Mucosa of descending colon (tissue), 3 donors: ENCODE data around the gene SULT2B1. TPM values are rescaled to one million over a fixed set of nuclear protein-coding genes. Genes with fewer than 3 reads are reported as not detected.

Experiments
- ATAC-seq: fragments of 200-7000 bp; cut with Tn5 transposase; one replicate; pipeline ENCODE4 v1.9.1; 2020; ENCODE audit warnings: mild to moderate bottlenecking, moderate library complexity
- DNase-seq, 3 donors: peaks; one replicate each; pipeline ENCODE4 v3.0.0-alpha.2; 2020
- H3K36me3 ChIP-seq: fragments of 200-600 bp; one replicate; pipeline ENCODE4 v1.8.0; 2021; ENCODE audit warnings: low read depth, mild to moderate bottlenecking
- H3K4me1 ChIP-seq: fragments of 200-600 bp; one replicate; pipeline ENCODE4 v1.8.0; 2021; ENCODE audit warnings: low read depth, mild to moderate bottlenecking
- H3K4me3 ChIP-seq: fragments of 200-600 bp; one replicate; pipeline ENCODE4 v1.8.0; 2021; ENCODE audit warnings: mild to moderate bottlenecking
- H3K9me3 ChIP-seq: fragments of 200-600 bp; one replicate; pipeline ENCODE4 v1.8.0; 2021; ENCODE audit warnings: mild to moderate bottlenecking
- intact Hi-C, 2 donors: fragments of 100-400 bp; cut with DNase I in 1 of 2; cut with micrococcal nuclease in 1 of 2; formaldehyde crosslinking; loops; one replicate each; pipeline versions ENCODE4 v1.11.0 to v1.11.1; 2022; cut with DNase I, micrococcal nuclease
- total RNA-seq, 3 donors: library from RNA; stranded (reverse); fragmentation: NEBNext Ultra II Directional in 2 of 3; extraction: Animal tissue kit (Norgen Biotek cat#: 25700) in 2 of 3; gene quantifications; one replicate each; pipeline versions ENCODE4 v1.2.1 to v1.2.4, GENCODE V29; 2021 to 2023
- TF ChIP-seq, protein P1 (sequence below): fragments of 200-600 bp; IDR thresholded peaks from one replicate; pipeline ENCODE4 v1.8.0; 2022; ENCODE audit warnings: antibody characterized with exemption, mild to moderate bottlenecking
- donor health status: DM: no; HTN: no; CAD: no; lungs with moderate emphysema.
- donor health status: DM: no; HTN: no; CAD: no.
- donor health status: DM: no; HTN: yes; CAD: no.

The SULT2B1 gene
- total RNA-seq, 3 donors from 2014 or later, result 0.51 to 3.1 (median 1.1) TPM

DNA sequence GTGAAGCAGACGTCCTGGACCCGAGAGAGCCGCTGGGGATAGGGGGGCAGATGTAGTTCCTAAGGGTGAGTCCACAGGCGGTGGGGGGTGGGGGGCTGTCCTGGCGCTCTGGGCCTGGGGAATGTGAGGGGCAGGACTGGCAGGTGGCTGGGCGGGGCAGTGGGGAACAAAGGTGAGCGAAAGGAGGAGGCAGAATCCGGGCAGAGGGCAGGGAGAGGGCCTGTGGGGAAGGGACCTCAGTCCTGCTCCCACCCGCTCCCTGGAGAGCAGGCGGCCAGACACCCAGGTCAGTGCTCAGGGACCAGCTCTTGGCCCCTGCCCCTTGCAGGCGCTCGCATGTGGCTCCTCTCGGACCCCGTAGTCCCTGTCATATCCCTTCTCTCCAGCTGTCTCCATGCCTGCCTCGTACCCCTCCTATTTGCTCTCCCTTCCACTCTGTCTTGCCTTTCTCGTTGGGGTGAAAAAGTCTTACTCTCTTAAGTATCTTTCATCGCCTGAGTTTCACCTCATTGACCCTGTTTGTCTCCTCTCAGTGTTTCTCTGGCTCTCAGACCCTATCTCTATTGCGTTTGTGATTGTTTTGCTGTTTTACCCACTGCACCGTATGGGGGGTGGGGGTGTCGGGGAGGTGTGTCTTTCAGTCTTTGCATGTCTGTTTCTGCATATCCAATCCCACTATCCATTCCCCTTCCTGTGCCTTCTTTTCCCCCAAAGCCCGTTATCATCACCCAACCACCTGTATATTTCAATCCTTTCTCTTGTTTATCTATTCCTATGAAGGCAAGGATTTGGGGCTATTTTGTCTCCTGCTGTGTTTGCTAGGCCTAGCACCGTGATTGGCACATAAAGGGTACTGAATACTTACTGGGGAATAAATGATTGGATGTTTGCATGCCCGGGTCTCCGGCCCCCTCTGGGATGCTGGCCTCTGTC, 73.1 kb downstream of the SULT2B1 start:
- H3K9me3 ChIP-seq, result no peaks in the 10 kb centered on the region
- intact Hi-C loops, result no loop called here
- peaks cover 38% of the 10 kb centered on the region for H3K4me1 ChIP-seq
- TF ChIP-seq, protein P1, sequence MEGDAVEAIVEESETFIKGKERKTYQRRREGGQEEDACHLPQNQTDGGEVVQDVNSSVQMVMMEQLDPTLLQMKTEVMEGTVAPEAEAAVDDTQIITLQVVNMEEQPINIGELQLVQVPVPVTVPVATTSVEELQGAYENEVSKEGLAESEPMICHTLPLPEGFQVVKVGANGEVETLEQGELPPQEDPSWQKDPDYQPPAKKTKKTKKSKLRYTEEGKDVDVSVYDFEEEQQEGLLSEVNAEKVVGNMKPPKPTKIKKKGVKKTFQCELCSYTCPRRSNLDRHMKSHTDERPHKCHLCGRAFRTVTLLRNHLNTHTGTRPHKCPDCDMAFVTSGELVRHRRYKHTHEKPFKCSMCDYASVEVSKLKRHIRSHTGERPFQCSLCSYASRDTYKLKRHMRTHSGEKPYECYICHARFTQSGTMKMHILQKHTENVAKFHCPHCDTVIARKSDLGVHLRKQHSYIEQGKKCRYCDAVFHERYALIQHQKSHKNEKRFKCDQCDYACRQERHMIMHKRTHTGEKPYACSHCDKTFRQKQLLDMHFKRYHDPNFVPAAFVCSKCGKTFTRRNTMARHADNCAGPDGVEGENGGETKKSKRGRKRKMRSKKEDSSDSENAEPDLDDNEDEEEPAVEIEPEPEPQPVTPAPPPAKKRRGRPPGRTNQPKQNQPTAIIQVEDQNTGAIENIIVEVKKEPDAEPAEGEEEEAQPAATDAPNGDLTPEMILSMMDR, result no peak
- peak; percentile 53 for ATAC-seq
- no peak overlapping the region for H3K4me3 ChIP-seq
- no peaks in the 10 kb centered on the region for H3K36me3 ChIP-seq
- DNase-seq, result peak; percentile 76 to 85 (median 83)

DNA sequence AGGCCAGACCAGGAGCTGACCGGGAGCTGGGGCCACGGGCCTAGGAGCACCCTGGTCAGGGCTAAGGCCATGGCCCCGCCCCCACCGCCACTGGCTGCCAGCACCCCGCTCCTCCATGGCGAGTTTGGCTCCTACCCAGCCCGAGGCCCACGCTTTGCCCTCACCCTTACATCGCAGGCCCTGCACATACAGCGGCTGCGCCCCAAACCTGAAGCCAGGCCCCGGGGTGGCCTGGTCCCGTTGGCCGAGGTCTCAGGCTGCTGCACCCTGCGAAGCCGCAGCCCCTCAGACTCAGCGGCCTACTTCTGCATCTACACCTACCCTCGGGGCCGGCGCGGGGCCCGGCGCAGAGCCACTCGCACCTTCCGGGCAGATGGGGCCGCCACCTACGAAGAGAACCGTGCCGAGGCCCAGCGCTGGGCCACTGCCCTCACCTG, 73.9 kb downstream of the SULT2B1 start:
- Histone ChIP-seq H3K9me3 (no peaks in the 10 kb centered on the region), H3K4me3 (no peak overlapping the region), H3K36me3 (no peaks in the 10 kb centered on the region), H3K4me1 (peaks cover 45% of the 10 kb centered on the region)
- ATAC-seq, result no peak
- TF ChIP-seq, protein P1, result no peak
- DNase-seq, result peak; percentile 39 to 76 (median 64)
- intact Hi-C loops, result no loop called here

DNA sequence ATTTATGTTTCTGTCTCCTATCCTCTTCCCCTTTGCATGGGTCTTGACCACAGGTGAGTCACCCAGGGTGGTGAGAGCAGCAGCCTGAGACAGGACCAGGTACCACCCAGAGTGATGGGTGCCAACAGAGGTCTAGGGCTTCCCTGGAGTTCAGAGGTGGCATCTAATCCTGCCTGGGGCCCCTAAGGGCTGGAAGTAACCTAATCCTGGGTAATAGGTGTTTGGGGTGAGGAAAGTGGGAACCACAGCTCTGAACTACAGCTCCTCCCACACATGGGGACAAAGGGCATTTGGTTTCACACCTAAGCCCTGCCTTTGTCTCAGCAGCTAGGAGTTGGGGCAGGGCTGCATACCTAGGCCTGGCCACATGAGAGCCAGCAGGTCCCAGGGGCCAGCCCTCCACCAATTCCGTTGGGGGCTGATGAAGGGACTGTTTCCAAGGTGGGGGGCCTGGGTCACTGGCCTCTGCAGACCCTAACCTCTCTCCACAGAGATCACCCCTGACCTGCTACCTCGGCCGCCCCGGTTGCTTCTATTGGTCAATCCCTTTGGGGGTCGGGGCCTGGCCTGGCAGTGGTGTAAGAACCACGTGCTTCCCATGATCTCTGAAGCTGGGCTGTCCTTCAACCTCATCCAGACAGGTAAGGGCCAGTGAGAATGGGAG, 75.4 kb downstream of the SULT2B1 start:
- Histone ChIP-seq H3K4me1 (peaks cover 54% of the 10 kb centered on the region), H3K4me3 (no peak overlapping the region)
- ATAC-seq, result peak; percentile 43

DNA sequence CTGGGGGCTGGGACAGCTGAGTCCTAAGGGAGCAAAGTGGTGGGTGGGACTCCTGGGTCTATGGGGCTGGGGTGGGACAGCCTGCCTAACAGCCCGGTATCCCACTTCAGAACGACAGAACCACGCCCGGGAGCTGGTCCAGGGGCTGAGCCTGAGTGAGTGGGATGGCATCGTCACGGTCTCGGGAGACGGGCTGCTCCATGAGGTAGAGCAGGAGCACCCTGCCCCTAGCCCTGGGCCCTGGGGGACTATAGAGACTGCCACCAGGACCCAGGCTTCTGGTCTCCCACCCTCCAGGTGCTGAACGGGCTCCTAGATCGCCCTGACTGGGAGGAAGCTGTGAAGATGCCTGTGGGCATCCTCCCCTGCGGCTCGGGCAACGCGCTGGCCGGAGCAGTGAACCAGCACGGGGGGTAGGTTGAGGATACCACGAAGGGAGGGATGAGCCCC, 75.9 kb downstream of the SULT2B1 start:
- intact Hi-C loops, result no loop called here
- H3K4me1 ChIP-seq, result peaks cover 59% of the 10 kb centered on the region

More for the DNA sequence above, 75.4 kb downstream of the SULT2B1 start:
- TF ChIP-seq, protein P1, result no peak
- Histone ChIP-seq H3K36me3 (no peaks in the 10 kb centered on the region), H3K9me3 (no peaks in the 10 kb centered on the region)
- DNase-seq, result peak; percentile 69 to 76 (median 71)
- intact Hi-C loops, result no loop called here

More for the DNA sequence above, 75.9 kb downstream of the SULT2B1 start:
- DNase-seq (peak; percentile 36 to 57 (median 41)), ATAC-seq (no peak)
- Histone ChIP-seq H3K36me3 (no peaks in the 10 kb centered on the region), H3K9me3 (no peaks in the 10 kb centered on the region), H3K4me3 (no peak overlapping the region)
- TF ChIP-seq, protein P1, result no peak
